OCI-LY7 (cell line): ENCODE data around the gene FRRS1. TPM values are rescaled to one million over a fixed set of nuclear protein-coding genes. Genes with fewer than 3 reads are reported as not detected.

Experiments
- BruUV-seq: library from RNA; stranded (reverse); fragments of 400-500 nt; replicated peaks from 2 replicates; lab custom pipeline; 2021; lab: Mats Ljungman, UMichigan
- CTCF ChIA-PET: fragments of 300-600 bp; sonication (Branson Sonifier 250); formaldehyde crosslinking; loops from one replicate; lab custom pipeline; 2022; ENCODE audit warnings: antibody characterized with exemption; ENCODE audit not compliant: unreplicated experiment; lab: Charles Lee
- POLR2A ChIA-PET: fragments of 300-600 bp; sonication (Branson Sonifier 250); formaldehyde crosslinking; loops from one replicate; lab custom pipeline; 2022; ENCODE audit warnings: antibody characterized with exemption; lab: Charles Lee
- DNase-seq: peaks from one replicate; pipeline ENCODE4 v3.0.0-alpha.2; 2015; ENCODE audit warnings: low spot score
- H2AFZ ChIP-seq: fragments of 200-600 bp; sonication (generic), shearing (Covaris generic); 2 replicates; pipeline ENCODE4 v1.6.1; 2014; ENCODE audit warnings: mild to moderate bottlenecking, antibody characterized with exemption, low read length, moderate library complexity
- H3K27ac ChIP-seq: fragments of 200-600 bp; sonication (generic); 2 replicates; pipeline ENCODE4 v1.5.1; 2014; ENCODE audit warnings: mixed run types, low read depth, mild to moderate bottlenecking, moderate library complexity, low read length, inconsistent platforms; ENCODE audit not compliant: poor library complexity, severe bottlenecking
- H3K36me3 ChIP-seq: fragments of 200-600 bp; sonication (generic); 2 replicates; pipeline ENCODE4 v1.6.1; 2014; ENCODE audit warnings: mild to moderate bottlenecking, antibody characterized with exemption, low read length, moderate library complexity, mixed read lengths; ENCODE audit not compliant: insufficient read depth
- H3K4me1 ChIP-seq: fragments of 200-600 bp; sonication (generic); 2 replicates; pipeline ENCODE4 v1.5.1; 2014; ENCODE audit warnings: mild to moderate bottlenecking, low read length; ENCODE audit not compliant: insufficient read depth, poor library complexity, severe bottlenecking
- H3K4me2 ChIP-seq: fragments of 200-600 bp; sonication (generic); 2 replicates; pipeline ENCODE4 v1.6.1; 2014; ENCODE audit warnings: mild to moderate bottlenecking, low read length
- H3K4me3 ChIP-seq: fragments of 200-600 bp; sonication (generic); 2 replicates; pipeline ENCODE4 v1.5.1; 2014; ENCODE audit warnings: mild to moderate bottlenecking, low read depth, low read length; ENCODE audit not compliant: poor library complexity, severe bottlenecking
- H3K79me2 ChIP-seq: fragments of 200-600 bp; sonication (generic); 2 replicates; pipeline ENCODE4 v1.6.1; 2016; ENCODE audit warnings: low read depth, mild to moderate bottlenecking, low read length, moderate library complexity, mixed read lengths; ENCODE audit not compliant: insufficient read depth
- H3K9me2 ChIP-seq: fragments of 200-600 bp; sonication (generic); 2 replicates; pipeline ENCODE4 v1.6.1; 2016; ENCODE audit warnings: mild to moderate bottlenecking, low read length, mixed read lengths; ENCODE audit not compliant: insufficient read depth
- H3K9me3 ChIP-seq: fragments of 200-600 bp; sonication (generic); 2 replicates; pipeline ENCODE4 v1.6.1; 2014; ENCODE audit warnings: mild to moderate bottlenecking, mixed run types, low read length, mixed read lengths
- H4K20me1 ChIP-seq: fragments of 200-600 bp; sonication (generic); 2 replicates; pipeline ENCODE4 v1.6.1; 2014; ENCODE audit warnings: mild to moderate bottlenecking, antibody characterized with exemption, low read length, moderate library complexity, mixed read lengths; ENCODE audit not compliant: insufficient read depth
- CTCF ChIP-seq: fragments of 200-600 bp; sonication (generic); conservative IDR thresholded peaks from 2 replicates; pipeline ENCODE4 v1.5.1; 2014; ENCODE audit warnings: mild to moderate bottlenecking, antibody characterized with exemption, low read length, moderate library complexity, mixed read lengths
- EZH2phosphoT487 ChIP-seq: fragments of 200-600 bp; sonication (generic); IDR thresholded peaks from 2 replicates; pipeline ENCODE4 v1.6.1; 2018; ENCODE audit warnings: low read depth, borderline replicate concordance, mild to moderate bottlenecking, mixed run types, antibody characterized with exemption, low read length, moderate library complexity, mixed read lengths
- intact Hi-C: fragments of 100-400 bp; cut with micrococcal nuclease; formaldehyde crosslinking; loops from one replicate; pipeline ENCODE4 v1.10.0; 2022; ENCODE audit not compliant: unreplicated experiment
- total RNA-seq, 2 experiments: library from RNA; depleted of rRNA in 1 of 2; stranded (reverse); fragments of >200 nt in 1 of 2; shearing (Covaris generic) in 1 of 2; gene quantifications; 2 replicates each; pipeline ENCODE4 v1.2.3, GENCODE V29; 2014 to 2022

FRRS1 gene
- total RNA-seq, 2 experiments from 2014 or later, result 4.5 to 6.5 TPM

GRCh38 chr1:99811075-99811474 lies 44.6 kb upstream of the FRRS1 start:
- peak overlapping the region; percentile 82 for H2AFZ ChIP-seq
- ChIA-PET CTCF (no interaction called here), POLR2A (no interaction called here)
- H3K4me1 ChIP-seq, result peaks cover 5% of the 10 kb centered on the region
- H3K27ac ChIP-seq, result no peak overlapping the region
- no peaks in the 10 kb centered on the region for H4K20me1 ChIP-seq
- no peaks in the 10 kb centered on the region for H3K9me3 ChIP-seq
- no peak overlapping the region for H3K4me3 ChIP-seq
- no peak for TF ChIP-seq CTCF
- no peak for TF ChIP-seq EZH2phosphoT487
- H3K4me2 ChIP-seq, result no peak overlapping the region
- H3K9me2 ChIP-seq, result no peaks in the 10 kb centered on the region
- H3K36me3 ChIP-seq, result no peaks in the 10 kb centered on the region
- intact Hi-C loops, result no loop called here
- BruUV-seq, result no TSS peak
- DNase-seq, result no peak
- H3K79me2 ChIP-seq, result no peaks in the 10 kb centered on the region

GRCh38 chr1:99808391-99809115 lies 42.1 kb upstream of the FRRS1 start:
- Histone ChIP-seq H3K79me2 (no peaks in the 10 kb centered on the region), H3K4me1 (peaks cover 5% of the 10 kb centered on the region), H3K4me2 (peak overlapping the region; percentile 53), H3K36me3 (no peaks in the 10 kb centered on the region), H3K9me3 (no peaks in the 10 kb centered on the region), H2AFZ (peak overlapping the region; percentile 60; the same call in 1 of the 2 replicates), H4K20me1 (no peaks in the 10 kb centered on the region), H3K27ac (no peak overlapping the region), H3K9me2 (no peaks in the 10 kb centered on the region), H3K4me3 (no peak overlapping the region)
- TF ChIP-seq CTCF, result peak; percentile 87
- no peak for TF ChIP-seq EZH2phosphoT487
- intact Hi-C loops, result loop anchor here (1.0 to 5.0 kb wide), 6 partner anchors 164 to 1058 kb away; partner anchors contain the start of gene CDC14A
- ChIA-PET POLR2A (interaction anchor here (1.1 kb wide), 1 partner anchor 42 kb away, joined by 3 read pairs; the partner anchor contains the start of gene AGL), CTCF (no interaction called here)
- DNase-seq, result peak; percentile 84
- BruUV-seq, result no TSS peak

- Histone ChIP-seq H3K36me3 (no peaks in the 10 kb centered on the region), H3K4me1 (peaks cover 5% of the 10 kb centered on the region), H4K20me1 (no peaks in the 10 kb centered on the region), H3K9me3 (no peaks in the 10 kb centered on the region), H3K9me2 (no peaks in the 10 kb centered on the region), H3K79me2 (no peaks in the 10 kb centered on the region), H2AFZ (no peak overlapping the region), H3K4me2 (no peak overlapping the region), H3K27ac (no peak overlapping the region), H3K4me3 (no peak overlapping the region)
- no peak for DNase-seq
- TF ChIP-seq EZH2phosphoT487 (no peak), CTCF (no peak)
- POLR2A ChIA-PET, result interaction anchor here (0.6 to 0.9 kb wide), 2 partner anchors 54 to 430 kb away, joined by 3 read pairs; no protein-coding TSS in a partner anchor
- intact Hi-C loops, result loop anchor here (5.0 kb wide), 2 partner anchors 165 to 545 kb away; partner anchors contain the start of gene CDC14A
- no TSS peak for BruUV-seq
- CTCF ChIA-PET, result no interaction called here
Measured at GRCh38 chr1:99806882-99807281, 40.4 kb upstream of the FRRS1 start.
